Hepatocyte (in vitro differentiated cells): Measurements from ENCODE around the gene RNF41. TPM values are rescaled to one million over a fixed set of nuclear protein-coding genes. Genes with fewer than 3 reads are reported as not detected.

ENCODE experiments used
- DNase-seq: peaks from one replicate; pipeline ENCODE4 v3.0.0-alpha.2; 2016; ENCODE audit warnings: low spot score
- H2AFZ ChIP-seq: fragments of 200-600 bp; sonication (generic); 2 replicates; pipeline ENCODE4 v1.6.0; 2016; ENCODE audit warnings: antibody characterized with exemption, mild to moderate bottlenecking
- H3K27ac ChIP-seq: fragments of 200-600 bp; sonication (generic); 2 replicates; pipeline ENCODE4 v1.5.1; 2016; ENCODE audit warnings: mild to moderate bottlenecking
- H3K27me3 ChIP-seq: fragments of 200-600 bp; sonication (generic); 2 replicates; pipeline ENCODE4 v1.6.1; 2016
- H3K36me3 ChIP-seq: fragments of 200-600 bp; sonication (generic); replicated peaks from 2 replicates; pipeline ENCODE4 v1.5.1; 2016; ENCODE audit warnings: low read depth; ENCODE audit not compliant: insufficient read depth
- H3K4me1 ChIP-seq: fragments of 200-600 bp; sonication (generic); 2 replicates; pipeline ENCODE4 v1.5.1; 2016; ENCODE audit warnings: mild to moderate bottlenecking, moderate library complexity; ENCODE audit not compliant: insufficient read depth
- H3K4me2 ChIP-seq: fragments of 200-600 bp; sonication (generic); 2 replicates; pipeline ENCODE4 v1.6.0; 2016
- H3K4me3 ChIP-seq: fragments of 200-600 bp; sonication (generic); 2 replicates; pipeline ENCODE4 v1.5.1; 2016; ENCODE audit warnings: mild to moderate bottlenecking
- H3K79me2 ChIP-seq: fragments of 200-600 bp; sonication (generic); 2 replicates; pipeline ENCODE4 v1.6.0; 2017; ENCODE audit warnings: mild to moderate bottlenecking
- H3K9me2 ChIP-seq: fragments of 200-600 bp; sonication (generic); replicated peaks from 2 replicates; pipeline ENCODE4 v1.6.0; 2017; ENCODE audit warnings: mild to moderate bottlenecking; ENCODE audit not compliant: insufficient read depth
- H3K9me3 ChIP-seq: fragments of 200-600 bp; sonication (generic); 2 replicates; pipeline ENCODE4 v1.5.1; 2016; ENCODE audit warnings: low read depth, mild to moderate bottlenecking
- H4K20me1 ChIP-seq: fragments of 200-600 bp; sonication (generic); 2 replicates; pipeline ENCODE4 v1.6.0; 2016; ENCODE audit warnings: mild to moderate bottlenecking; ENCODE audit not compliant: insufficient read depth, poor library complexity, severe bottlenecking
- EZH2 ChIP-seq: fragments of 200-600 bp; sonication (generic); IDR thresholded peaks from 2 replicates; pipeline ENCODE4 v1.6.1; 2016; ENCODE audit warnings: antibody characterized with exemption, mild to moderate bottlenecking, borderline replicate concordance
- EZH2phosphoT487 ChIP-seq: fragments of 200-600 bp; sonication (generic); IDR thresholded peaks from one replicate; pipeline ENCODE4 v1.6.1; 2018; ENCODE audit warnings: antibody characterized with exemption, mild to moderate bottlenecking, low read depth, moderate library complexity; ENCODE audit not compliant: unreplicated experiment, severe bottlenecking
- WGBS: methylation state at CpG from one replicate; pipeline ENCODE4 v1.1.6; 2016; ENCODE audit warnings: low lambda C conversion rate; ENCODE audit errors: missing lambda C conversion rate; 5-methylcytosine and 5-hydroxymethylcytosine counted together
- polyA plus RNA-seq: library from polyadenylated mRNA; unstranded; fragments of >200 nt; fragmentation: Nextera tagmentation; extraction: Ambion mirVana; gene quantifications from 2 replicates; pipeline ENCODE4 v1.2.1, GENCODE V29; 2016
- total RNA-seq: library from RNA; depleted of rRNA; stranded (reverse); fragments of >200 nt; gene quantifications from 2 replicates; pipeline ENCODE4 v1.2.3, GENCODE V29; 2014
- TF ChIP-seq, protein P1 (sequence below): fragments of 200-600 bp; sonication (generic); IDR thresholded peaks from 2 replicates; pipeline ENCODE4 v1.5.1; 2016; ENCODE audit warnings: antibody characterized with exemption, mild to moderate bottlenecking; ENCODE audit not compliant: poor library complexity

Gene RNF41
- total and polyA plus RNA-seq, 2 experiments from 2014 or later, result 22.5 to 47.6 TPM

- H3K79me2 ChIP-seq, result peaks cover 31% of the 10 kb centered on the region
Measured at GRCh38 chr12:56255671-56256070, 33.9 kb upstream of the RNF41 start.

DNA sequence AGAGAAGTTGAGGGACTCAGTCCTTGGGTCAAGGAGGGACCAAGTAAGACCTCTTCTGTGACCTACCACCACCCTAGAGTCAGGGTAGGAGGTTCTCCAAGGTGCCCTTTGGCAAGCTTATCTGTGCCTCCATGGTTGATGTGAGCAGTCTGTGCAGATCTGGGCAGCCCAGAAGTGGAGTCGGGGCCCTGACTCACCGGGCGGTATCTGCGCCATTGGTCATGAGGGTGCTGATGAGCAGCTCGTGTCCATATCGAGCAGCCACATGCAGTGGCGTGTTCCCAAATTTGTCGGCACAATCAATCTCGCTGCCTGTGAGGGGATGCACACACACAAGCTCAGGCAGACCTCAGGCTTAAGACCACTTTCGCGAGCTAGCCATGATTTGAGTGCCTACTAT lies 31.4 kb upstream of the RNF41 start:
- DNase-seq, result no peak
- H4K20me1 ChIP-seq, result peaks cover 12% of the 10 kb centered on the region
- WGBS, result 97% methylated on average over 11 of the region's 11 CpGs
- no peak overlapping the region for H2AFZ ChIP-seq
- H3K27me3 ChIP-seq, result no peaks in the 10 kb centered on the region
- no peaks in the 10 kb centered on the region for H3K9me2 ChIP-seq
- H3K9me3 ChIP-seq, result no peaks in the 10 kb centered on the region
- H3K4me2 ChIP-seq, result no peak overlapping the region
- H3K4me3 ChIP-seq, result no peak overlapping the region
- no peaks in the 10 kb centered on the region for H3K36me3 ChIP-seq
- H3K27ac ChIP-seq, result no peak overlapping the region
- TF ChIP-seq, protein P1, sequence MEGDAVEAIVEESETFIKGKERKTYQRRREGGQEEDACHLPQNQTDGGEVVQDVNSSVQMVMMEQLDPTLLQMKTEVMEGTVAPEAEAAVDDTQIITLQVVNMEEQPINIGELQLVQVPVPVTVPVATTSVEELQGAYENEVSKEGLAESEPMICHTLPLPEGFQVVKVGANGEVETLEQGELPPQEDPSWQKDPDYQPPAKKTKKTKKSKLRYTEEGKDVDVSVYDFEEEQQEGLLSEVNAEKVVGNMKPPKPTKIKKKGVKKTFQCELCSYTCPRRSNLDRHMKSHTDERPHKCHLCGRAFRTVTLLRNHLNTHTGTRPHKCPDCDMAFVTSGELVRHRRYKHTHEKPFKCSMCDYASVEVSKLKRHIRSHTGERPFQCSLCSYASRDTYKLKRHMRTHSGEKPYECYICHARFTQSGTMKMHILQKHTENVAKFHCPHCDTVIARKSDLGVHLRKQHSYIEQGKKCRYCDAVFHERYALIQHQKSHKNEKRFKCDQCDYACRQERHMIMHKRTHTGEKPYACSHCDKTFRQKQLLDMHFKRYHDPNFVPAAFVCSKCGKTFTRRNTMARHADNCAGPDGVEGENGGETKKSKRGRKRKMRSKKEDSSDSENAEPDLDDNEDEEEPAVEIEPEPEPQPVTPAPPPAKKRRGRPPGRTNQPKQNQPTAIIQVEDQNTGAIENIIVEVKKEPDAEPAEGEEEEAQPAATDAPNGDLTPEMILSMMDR, result no peak
- TF ChIP-seq EZH2phosphoT487 (no peak), EZH2 (no peak)
- H3K4me1 ChIP-seq, result peaks cover 12% of the 10 kb centered on the region
- peaks cover 31% of the 10 kb centered on the region for H3K79me2 ChIP-seq

More at GRCh38 chr12:56255671-56256070, 33.9 kb upstream of the RNF41 start:
- Histone ChIP-seq H3K4me2 (no peak overlapping the region), H4K20me1 (peaks cover 12% of the 10 kb centered on the region), H3K9me3 (no peaks in the 10 kb centered on the region), H3K27ac (no peak overlapping the region), H3K9me2 (no peaks in the 10 kb centered on the region), H3K4me1 (peaks cover 18% of the 10 kb centered on the region), H3K27me3 (no peaks in the 10 kb centered on the region), H3K36me3 (no peaks in the 10 kb centered on the region), H3K4me3 (no peak overlapping the region), H2AFZ (no peak overlapping the region)
- WGBS, result 94% methylated on average over 7 of the region's 7 CpGs
- TF ChIP-seq EZH2phosphoT487 (no peak), EZH2 (no peak)
- TF ChIP-seq, protein P1, result no peak
- DNase-seq, result no peak

- peaks cover 12% of the 10 kb centered on the region for H4K20me1 ChIP-seq
- TF ChIP-seq, protein P1, result no peak
- TF ChIP-seq EZH2, result no peak
- TF ChIP-seq EZH2phosphoT487, result no peak
- no peak overlapping the region for H3K4me2 ChIP-seq
- peaks cover 12% of the 10 kb centered on the region for H3K4me1 ChIP-seq
- H3K27me3 ChIP-seq, result no peaks in the 10 kb centered on the region
- H3K4me3 ChIP-seq, result no peak overlapping the region
- WGBS, result 96% methylated on average over 3 of the region's 3 CpGs
- H2AFZ ChIP-seq, result no peak overlapping the region
- DNase-seq, result no peak
- H3K79me2 ChIP-seq, result peaks cover 26% of the 10 kb centered on the region
- H3K9me3 ChIP-seq, result no peaks in the 10 kb centered on the region
- H3K9me2 ChIP-seq, result no peaks in the 10 kb centered on the region
- no peaks in the 10 kb centered on the region for H3K36me3 ChIP-seq
- no peak overlapping the region for H3K27ac ChIP-seq
Measured at GRCh38 chr12:56252649-56253048, 30.9 kb upstream of the RNF41 start.

GRCh38 chr12:56248711-56249110 lies 27.0 kb upstream of the RNF41 start:
- H3K79me2 ChIP-seq, result peaks cover under 1% of the 10 kb centered on the region
- H3K9me2 ChIP-seq, result no peaks in the 10 kb centered on the region
- no peaks in the 10 kb centered on the region for H3K27me3 ChIP-seq
- no peak for DNase-seq
- H3K9me3 ChIP-seq, result no peaks in the 10 kb centered on the region
- TF ChIP-seq, protein P1, result no peak
- TF ChIP-seq EZH2, result no peak
- no peak for TF ChIP-seq EZH2phosphoT487
- no peak overlapping the region for H3K27ac ChIP-seq
- H4K20me1 ChIP-seq, result no peaks in the 10 kb centered on the region
- no peaks in the 10 kb centered on the region for H3K4me1 ChIP-seq
- H2AFZ ChIP-seq, result no peak overlapping the region
- H3K4me2 ChIP-seq, result no peak overlapping the region
- no peak overlapping the region for H3K4me3 ChIP-seq
- H3K36me3 ChIP-seq, result no peaks in the 10 kb centered on the region
- 97% methylated on average over 7 of the region's 8 CpGs for WGBS
